GM12878 (cell line): ENCODE data around the gene ADISSP. TPM values are rescaled to one million over a fixed set of nuclear protein-coding genes. Genes with fewer than 3 reads are reported as not detected.

ENCODE experiments used
- BRCA1 ChIP-seq: IDR thresholded peaks from 2 replicates; pipeline ENCODE4 v1.6.1; 2011; ENCODE audit warnings: low read depth, low read length, improper control_type of control experiment
- CTCF ChIP-seq, 3 experiments: IDR thresholded peaks in 2 of 3; conservative IDR thresholded peaks in 1 of 3; 2 replicates each; pipeline ENCODE4 v1.5.1; 2011; ENCODE audit warnings: low read depth in 3 of 3, low read length in 3 of 3, mild to moderate bottlenecking in 3 of 3, control low read depth in 2 of 3, moderate library complexity in 2 of 3, inconsistent platforms in 1 of 3, mixed read lengths in 1 of 3; ENCODE audit not compliant: control insufficient read depth in 2 of 3, insufficient read depth in 1 of 3; ENCODE audit errors: extremely low read depth in 1 of 3
- E2F8 ChIP-seq: fragments of 450-650 bp; IDR thresholded peaks from 2 replicates; pipeline ENCODE4 v1.6.1; 2018; ENCODE audit warnings: mild to moderate bottlenecking, low read depth, moderate library complexity; ENCODE audit not compliant: partially characterized antibody
- MAX ChIP-seq: IDR thresholded peaks from 2 replicates; pipeline ENCODE4 v1.6.1; 2012; ENCODE audit warnings: low read depth, low read length, improper control_type of control experiment
- MYC ChIP-seq: IDR thresholded peaks from 2 replicates; pipeline ENCODE4 v1.6.1; 2011; ENCODE audit warnings: mild to moderate bottlenecking, low read length, moderate library complexity, inconsistent platforms; ENCODE audit not compliant: insufficient read depth, insufficient replicate concordance, insufficient read length, severe bottlenecking
- NFXL1 ChIP-seq: fragments of 450-650 bp; IDR thresholded peaks from 2 replicates; pipeline ENCODE4 v1.6.1; 2017; ENCODE audit warnings: antibody characterized with exemption, mild to moderate bottlenecking, borderline replicate concordance
- NKRF ChIP-seq: fragments of 450-650 bp; conservative IDR thresholded peaks from 2 replicates; pipeline ENCODE4 v1.6.1; 2017; ENCODE audit warnings: mild to moderate bottlenecking, moderate library complexity
- NRF1 ChIP-seq: conservative IDR thresholded peaks from 2 replicates; pipeline ENCODE4 v1.6.1; 2011; ENCODE audit warnings: mild to moderate bottlenecking, low read depth, low read length, improper control_type of control experiment
- PAX5 ChIP-seq: IDR thresholded peaks from 2 replicates; pipeline ENCODE4 v1.6.1; 2011; ENCODE audit warnings: low read depth, low read length, borderline replicate concordance
- POLR2A ChIP-seq: IDR thresholded peaks from 2 replicates; pipeline ENCODE4 v1.6.1; 2011; ENCODE audit warnings: low read depth, mild to moderate bottlenecking, low read length
- POU2F2 ChIP-seq: IDR thresholded peaks from 3 replicates; pipeline ENCODE4 v1.6.1; 2011; ENCODE audit warnings: low read depth, mild to moderate bottlenecking, low read length, borderline replicate concordance
- SIN3A ChIP-seq: IDR thresholded peaks from 2 replicates; pipeline ENCODE4 v1.6.1; 2012; ENCODE audit warnings: low read depth, low read length, improper control_type of control experiment
- SPI1 ChIP-seq: IDR thresholded peaks from 2 replicates; pipeline ENCODE4 v1.6.1; 2011; ENCODE audit warnings: low read depth, mild to moderate bottlenecking, low read length, moderate library complexity, borderline replicate concordance; ENCODE audit not compliant: insufficient read depth
- SRF ChIP-seq, 2 experiments: IDR thresholded peaks; 2 replicates each; pipeline ENCODE4 v1.6.1; 2011; ENCODE audit warnings: low read depth in 2 of 2, low read length in 2 of 2, mild to moderate bottlenecking in 1 of 2, moderate library complexity in 1 of 2
- SUPT20H ChIP-seq: IDR thresholded peaks from 2 replicates; pipeline ENCODE4 v1.6.1; 2011; ENCODE audit warnings: low read depth, mild to moderate bottlenecking, low read length, moderate library complexity, borderline replicate concordance; ENCODE audit not compliant: control insufficient read depth
- ZBTB33 ChIP-seq: fragments of 450-650 bp; IDR thresholded peaks from 2 replicates; pipeline ENCODE4 v1.6.1; 2017; ENCODE audit warnings: mild to moderate bottlenecking
- ZNF207 ChIP-seq: fragments of 450-650 bp; IDR thresholded peaks from 2 replicates; pipeline ENCODE4 v1.6.1; 2014; ENCODE audit warnings: antibody characterized with exemption, mild to moderate bottlenecking, borderline replicate concordance
- polyA plus RNA-seq, 11 experiments: library from polyadenylated mRNA; depleted of rRNA in 4 of 11; unstranded in 6 of 11; stranded (reverse) in 5 of 11; fragments of >200 nt; fragmentation: Nextera tagmentation in 4 of 11; fragmentation: Illumina TruSeq in 1 of 11; extraction: Ambion mirVana in 4 of 11; extraction: Trizol in 1 of 11; gene quantifications; 1 replicate in 1 of 11; 2 replicates in 10 of 11; pipeline versions ENCODE4 v1.2.1 to v1.2.3, GENCODE V29; 2011 to 2016; ENCODE audit warnings: inconsistent platforms in 2 of 11, missing spikeins in 2 of 11, low read depth in 1 of 11
- total RNA-seq, 4 experiments: library from RNA; depleted of rRNA in 3 of 4; stranded (reverse); fragments of >200 nt in 3 of 4; fragmentation: Illumina TruSeq in 1 of 4; extraction: Trizol in 1 of 4; gene quantifications; 2 replicates each; pipeline versions ENCODE4 v1.2.1 to v1.2.3, GENCODE V29; 2013 to 2021

ADISSP gene
- total and polyA plus RNA-seq, 10 of the 15 experiments (the other 5 are each of a cell fraction or from before 2014, with no cell fraction given), result 0.80 to 96.3 (median 38.6) TPM

DNA sequence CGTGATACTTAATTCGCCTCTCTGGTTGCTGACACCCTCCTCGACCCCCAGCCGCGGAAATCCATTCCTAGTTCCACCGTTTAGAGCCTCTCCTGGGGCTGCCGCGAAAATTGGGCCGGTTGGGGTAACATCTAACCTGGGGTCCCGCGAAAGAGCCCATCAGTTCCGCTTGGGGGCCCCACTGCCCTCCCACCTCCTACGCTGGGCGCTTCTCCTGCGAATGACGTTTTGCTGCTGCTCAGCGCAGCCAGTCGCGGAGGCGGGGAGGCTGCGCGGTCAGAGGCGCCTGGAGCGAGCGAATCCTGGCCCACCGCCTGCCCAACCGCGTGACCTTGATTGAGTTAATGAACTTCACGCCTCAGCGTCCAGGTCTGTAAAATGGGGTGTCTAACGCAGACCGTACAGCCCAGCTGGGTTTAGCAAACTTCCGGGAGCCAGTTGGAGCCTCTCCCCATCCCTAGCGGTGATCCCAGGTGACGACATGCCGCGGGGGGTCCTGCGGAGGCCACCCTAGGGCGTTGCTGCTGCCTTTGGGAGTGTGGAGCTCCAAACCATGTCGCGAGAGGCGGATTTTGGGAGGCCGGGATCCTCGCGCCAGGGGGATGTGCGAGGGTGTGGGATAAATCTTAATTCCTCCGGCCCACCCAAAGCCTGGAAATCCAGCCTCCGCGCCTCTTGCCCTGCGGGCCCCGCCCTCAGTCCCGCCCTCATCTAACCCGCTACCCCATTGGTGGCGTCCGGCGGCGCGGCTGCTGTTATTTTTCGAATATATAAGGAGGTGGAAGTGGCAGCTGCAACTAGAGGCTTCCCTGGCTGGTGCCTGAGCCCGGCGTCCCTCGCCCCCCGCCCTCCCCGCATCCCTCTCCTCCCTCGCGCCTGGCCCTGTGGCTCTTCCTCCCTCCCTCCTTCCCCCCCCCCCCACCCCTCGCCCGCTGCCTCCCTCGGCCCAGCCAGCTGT lies 28.2 kb upstream of the ADISSP start, which contains the start of gene CDC25B (continued):
- TF ChIP-seq E2F8 (no peak), ZNF207 (peak; percentile 77; the same call in 1 of the 2 replicates), PAX5 (peak; percentile 83; the same call in 1 of the 2 replicates), ZBTB33 (no peak), POU2F2 (peak; percentile 44; the same call in 1 of the 3 replicates), NFXL1 (no peak), CTCF (IDR thresholded peaks at IDR 0.05 in 2 of 3, conservative IDR thresholded peaks at IDR 0.05 in 1 of 3; ENCODE audit: control insufficient read depth in 2 of 3, extremely low read depth in 1 of 3, insufficient read depth in 1 of 3, low read depth in 3 of 3, low read length in 3 of 3) (peak in 2 of 3 experiments; percentile 12 to 48; a peak in 2 of 6 replicates), NRF1 (no peak), BRCA1 (no peak), NKRF (peak; percentile 74), MAX (no peak), SPI1 (0 out of 2 replicates have a peak, but pooled peaks have one; percentile 17), SRF (IDR thresholded peaks at IDR 0.05; ENCODE audit: low read depth in 2 of 2, low read length in 2 of 2) (no peak), SUPT20H (no peak), SIN3A (peak; percentile 85), POLR2A (peak; percentile 74), MYC (no peak)
